K562 (cell line): ENCODE measurements around the gene SLC45A3. TPM values are rescaled to one million over a fixed set of nuclear protein-coding genes. Genes with fewer than 3 reads are reported as not detected.

Experiments used
- ATAC-seq: fragments of 200-7000 bp; cut with Tn5 transposase; 3 replicates; pipeline ENCODE4 v1.9.1; 2020; ENCODE audit warnings: moderate library complexity
- BruUV-seq: library from RNA; stranded (reverse); fragments of 400-500 nt; replicated peaks from 2 replicates; lab custom pipeline; 2021; lab: Mats Ljungman, UMichigan
- CTCF ChIA-PET: fragments of 300-600 bp; formaldehyde crosslinking; extraction: SDS; loops from one replicate; lab custom pipeline; 2021; ENCODE audit warnings: low intra/inter-chr PET ratio; lab: Yijun Ruan, JAX
- POLR2A ChIA-PET: fragments of 300-600, 350-650 bp; sonication (Branson Sonifier 250); formaldehyde crosslinking; extraction: SDS; loops from one replicate; lab custom pipeline; 2021; ENCODE audit warnings: antibody characterized with exemption, inconsistent platforms; lab: Yijun Ruan, JAX
- DNase-seq, 4 experiments: peaks; one replicate each; pipeline versions ENCODE4 v3.0.0 to v3.0.0-alpha.2; 2011 to 2018; ENCODE audit warnings: low spot score in 3 of 4, mixed read lengths in 3 of 4; ENCODE audit errors: extremely low read depth in 1 of 4
- FAIRE-seq: peaks from 2 replicates; lab custom pipeline; 2011; peaks lifted over from hg19 to GRCh38; lab: Jason Lieb, UNC
- H2AFZ ChIP-seq: 2 replicates; pipeline ENCODE4 v1.6.0; 2011; ENCODE audit warnings: low read depth, low read length, control low read depth, inconsistent platforms
- H3K27ac ChIP-seq: fragments of 200-600 bp; 3 replicates; pipeline ENCODE4 v1.8.0; 2011; ENCODE audit warnings: low read depth, mild to moderate bottlenecking, control low read depth, inconsistent platforms, low read length, moderate library complexity, mixed read lengths; ENCODE audit errors: extremely low read depth
- H3K27me3 ChIP-seq, 2 experiments: fragments of 300-600 bp in 1 of 2; 2 replicates in 1 of 2; 3 replicates in 1 of 2; pipeline versions ENCODE4 v1.6.0 to v1.8.0; 2011; ENCODE audit warnings: inconsistent platforms in 2 of 2, low read length in 2 of 2, mild to moderate bottlenecking in 1 of 2, mixed read lengths in 1 of 2, moderate library complexity in 1 of 2; ENCODE audit not compliant: control insufficient read depth in 2 of 2, insufficient read depth in 2 of 2
- H3K36me3 ChIP-seq: fragments of 300-600 bp; 3 replicates; pipeline ENCODE4 v1.8.0; 2011; ENCODE audit warnings: mild to moderate bottlenecking, low read length, inconsistent platforms; ENCODE audit not compliant: control insufficient read depth, insufficient read depth
- H3K4me1 ChIP-seq, 2 experiments: fragments of 200-600 bp in 1 of 2; replicated peaks in 1 of 2; 2 replicates in 1 of 2; 3 replicates in 1 of 2; pipeline versions ENCODE4 v1.5.1 to v1.8.0; 2011; ENCODE audit warnings: inconsistent platforms in 2 of 2, low read length in 2 of 2, mild to moderate bottlenecking in 1 of 2, mixed read lengths in 1 of 2, moderate library complexity in 1 of 2; ENCODE audit not compliant: control insufficient read depth in 2 of 2, insufficient read depth in 2 of 2
- H3K4me2 ChIP-seq: 2 replicates; pipeline ENCODE4 v1.6.1; 2011; ENCODE audit warnings: low read length, control low read depth, inconsistent platforms, mixed read lengths; ENCODE audit not compliant: insufficient read depth
- H3K4me3 ChIP-seq: fragments of 200-600 bp; sonication (generic), shearing (Covaris generic); 2 replicates; pipeline ENCODE4 v1.5.1; 2016; ENCODE audit warnings: control low read depth, inconsistent platforms
- H3K79me2 ChIP-seq: fragments of 200-600 bp; 3 replicates; pipeline ENCODE4 v1.8.0; 2011; ENCODE audit warnings: low read length, inconsistent platforms; ENCODE audit not compliant: control insufficient read depth, insufficient read depth
- H3K9ac ChIP-seq, 2 experiments: 2 replicates each; pipeline versions ENCODE4 v1.6.0 to v1.6.1; 2011; ENCODE audit warnings: low read depth in 2 of 2, low read length in 2 of 2, control low read depth in 1 of 2, inconsistent platforms in 1 of 2, mild to moderate bottlenecking in 1 of 2, mixed read lengths in 1 of 2; ENCODE audit not compliant: insufficient read depth in 1 of 2
- H3K9me1 ChIP-seq: one replicate; pipeline ENCODE4 v1.6.0; 2011; ENCODE audit warnings: inconsistent platforms, mild to moderate bottlenecking, low read length, moderate library complexity; ENCODE audit not compliant: control insufficient read depth, insufficient read depth
- H3K9me3 ChIP-seq: replicated peaks from 2 replicates; pipeline ENCODE4 v1.5.1; 2011; ENCODE audit warnings: low read depth, low read length, inconsistent platforms; ENCODE audit not compliant: control insufficient read depth, insufficient read depth
- H4K20me1 ChIP-seq: replicated peaks from 2 replicates; pipeline ENCODE4 v1.6.1; 2011; ENCODE audit warnings: low read length, inconsistent platforms, mixed read lengths; ENCODE audit not compliant: control insufficient read depth, insufficient read depth
- CHD7 ChIP-seq: fragments of 200-600 bp; sonication (generic); IDR thresholded peaks from one replicate; pipeline ENCODE4 v1.6.1; 2012; ENCODE audit warnings: mild to moderate bottlenecking, low read depth, low read length, inconsistent platforms
- E2F5 ChIP-seq: sonication (generic); formaldehyde crosslinking; IDR thresholded peaks from 2 replicates; pipeline ENCODE4 v1.8.0; 2022; ENCODE audit warnings: mild to moderate bottlenecking, missing genetic modification reagents
- FOXJ3 ChIP-seq: sonication (generic); formaldehyde crosslinking; IDR thresholded peaks from 2 replicates; pipeline ENCODE4 v1.4.0; 2020; ENCODE audit warnings: mild to moderate bottlenecking, missing genetic modification reagents
- KLF16 ChIP-seq: IDR thresholded peaks from 2 replicates; pipeline ENCODE4 v1.6.1; 2016; ENCODE audit warnings: antibody characterized with exemption
- NCOA2 ChIP-seq, 2 experiments: fragments of 450-650 bp; IDR thresholded peaks; 2 replicates each; pipeline ENCODE4 v1.6.1; 2018; ENCODE audit warnings: mild to moderate bottlenecking in 2 of 2, moderate library complexity in 1 of 2; ENCODE audit not compliant: partially characterized antibody in 2 of 2
- NKRF ChIP-seq: fragments of 450-650 bp; IDR thresholded peaks from 2 replicates; pipeline ENCODE4 v1.6.1; 2016; ENCODE audit warnings: borderline replicate concordance
- RFX1 ChIP-seq: fragments of 450-650 bp; IDR thresholded peaks from 2 replicates; pipeline ENCODE4 v1.6.1; 2016; ENCODE audit warnings: mild to moderate bottlenecking, moderate library complexity
- WGBS: fragments of 100-300 bp; shearing (Covaris generic); methylation state at CpG from one replicate; pipeline ENCODE4 v1.1.6; 2016; ENCODE audit warnings: low coverage, mixed read lengths; ENCODE audit not compliant: insufficient coverage; ENCODE audit errors: missing lambda C conversion rate; 5-methylcytosine and 5-hydroxymethylcytosine counted together
- in situ Hi-C: fragments of 300-500 bp; cut with MboI; formaldehyde crosslinking; loops from 4 replicates; pipeline ENCODE4 v1.15.0; 2018; ENCODE audit warnings: inconsistent platforms, mixed read lengths
- intact Hi-C: fragments of 100-400 bp; cut with micrococcal nuclease; formaldehyde crosslinking; loops from 2 replicates; pipeline ENCODE4 v1.14.2; 2022
- polyA plus RNA-seq, 8 experiments: library from polyadenylated mRNA; depleted of rRNA in 4 of 8; stranded (reverse) in 5 of 8; unstranded in 3 of 8; fragments of >200 nt; fragmentation: Nextera tagmentation in 2 of 8; fragmentation: Illumina TruSeq in 1 of 8; extraction: Ambion mirVana in 2 of 8; extraction: Trizol in 1 of 8; gene quantifications; 2 replicates each; pipeline versions ENCODE4 v1.2.1 to v1.2.3, GENCODE V29; 2011 to 2014; ENCODE audit warnings: inconsistent platforms in 1 of 8, missing spikeins in 1 of 8
- total RNA-seq, 7 experiments: library from RNA; depleted of rRNA in 6 of 7; stranded (reverse); fragments of >200 nt in 6 of 7; fragmentation: Illumina TruSeq in 2 of 7; extraction: Trizol in 2 of 7; gene quantifications; 2 replicates each; pipeline versions ENCODE4 v1.2.1 to v1.2.3, GENCODE V29; 2011 to 2021; ENCODE audit warnings: low replicate concordance in 1 of 7

Gene SLC45A3
- total and polyA plus RNA-seq, 9 of the 15 experiments (the other 6 are each of a cell fraction or from before 2014, with no cell fraction given): 0.06 to 3.3 (median 1.3) TPM

- peak overlapping the region in 1 of 2 experiments; percentile 84; a peak in 2 of 4 replicates for H3K9ac ChIP-seq
- no peak overlapping the region for H2AFZ ChIP-seq
- ChIA-PET POLR2A (interaction anchor here (1.7 to 2.9 kb wide), 2 partner anchors 8 to 39 kb away, joined by 5 to 22 read pairs; no protein-coding TSS in a partner anchor), CTCF (interaction anchor here (3.6 kb wide), 1 partner anchor 40 kb away, joined by 44 read pairs; no protein-coding TSS in a partner anchor)
- ATAC-seq: no peak
- H3K79me2 ChIP-seq: peaks cover 62% of the 10 kb centered on the region
- H3K36me3 ChIP-seq: peaks cover 26% of the 10 kb centered on the region; the same call in 2 of the 3 replicates
- H3K9me3 ChIP-seq: no peaks in the 10 kb centered on the region
- intact Hi-C loops (no loop called here), in situ Hi-C loops (no loop called here)
- no peak for DNase-seq
- no peaks in the 10 kb centered on the region for H4K20me1 ChIP-seq
- no TSS peak for BruUV-seq
- peak overlapping the region; percentile 62 for H3K4me3 ChIP-seq
- peak overlapping the region; percentile 93 for H3K27ac ChIP-seq
- H3K27me3 ChIP-seq: no peaks in the 10 kb centered on the region
- peak; percentile 26 for FAIRE-seq
- H3K4me1 ChIP-seq: peaks cover 11 to 15% of the 10 kb centered on the region in 2 experiments
- no peaks in the 10 kb centered on the region for H3K9me1 ChIP-seq
- peak overlapping the region; percentile 89 for H3K4me2 ChIP-seq
- WGBS: 2% methylated on average over 3 of the region's 3 CpGs
- TF ChIP-seq NCOA2 (IDR thresholded peaks at IDR 0.05; ENCODE audit: partially characterized antibody in 2 of 2) (no peak), RFX1 (peak; percentile 57), CHD7 (no peak), E2F5 (CRISPR knock-in tag) (no peak), KLF16 (no peak), NKRF (no peak), FOXJ3 (CRISPR knock-in tag) (peak; percentile 48; the same call in 1 of the 2 replicates)
These were observed 50.1 kb downstream of the SLC45A3 start for GRCh38 chr1:205630241-205630640.
